SK-N-SH treated with all-trans-retinoic acid at 6 μM for 48 hours (cell line): ENCODE data around the gene MALRD1.
"Not testable (repeated sequence)": the region's sequence is repeated elsewhere in the genome, so short reads cannot be mapped to it uniquely, and the experiment has no call there.

Experiments used
- ATAC-seq: fragments of 200-7000 bp; cut with Tn5 transposase; 3 replicates; pipeline ENCODE4 v1.9.1; 2020; ENCODE audit warnings: mild to moderate bottlenecking, moderate library complexity
- ARNTL ChIP-seq: fragments of 450-650 bp; formaldehyde crosslinking; IDR thresholded peaks from 2 replicates; pipeline ENCODE4 v1.5.0; 2020; ENCODE audit warnings: low read depth, mild to moderate bottlenecking, moderate library complexity, borderline replicate concordance
- BACH2 ChIP-seq: fragments of 250-450 bp; sonication (Bioruptor Pico); IDR thresholded peaks from 2 replicates; pipeline ENCODE4 v1.9.0; 2021; ENCODE audit warnings: mild to moderate bottlenecking, borderline replicate concordance
- CSDC2 ChIP-seq: fragments of 250-450 bp; sonication (Bioruptor Pico); IDR thresholded peaks from 2 replicates; pipeline ENCODE4 v1.5.0; 2020; ENCODE audit warnings: mild to moderate bottlenecking, moderate library complexity
- ESRRG ChIP-seq: fragments of 250-450 bp; sonication (Bioruptor Pico); IDR thresholded peaks from 2 replicates; pipeline ENCODE4 v1.6.1; 2021; ENCODE audit warnings: mild to moderate bottlenecking
- GLIS3 ChIP-seq: fragments of 250-450 bp; sonication (Bioruptor Pico); IDR thresholded peaks from 2 replicates; pipeline ENCODE4 v1.5.0; 2020; ENCODE audit warnings: mild to moderate bottlenecking, moderate library complexity
- ISL1 ChIP-seq: fragments of 250-450 bp; sonication (Bioruptor Pico); IDR thresholded peaks from 2 replicates; pipeline ENCODE4 v2.1.2; 2022; ENCODE audit warnings: mild to moderate bottlenecking, moderate library complexity
- OSR1 ChIP-seq: fragments of 250-450 bp; sonication (Bioruptor Pico); IDR thresholded peaks from 2 replicates; pipeline ENCODE4 v1.8.0; 2022; ENCODE audit warnings: moderate library complexity, mild to moderate bottlenecking, inconsistent platforms
- PPARA ChIP-seq: fragments of 250-450 bp; sonication (Bioruptor Pico); IDR thresholded peaks from 2 replicates; pipeline ENCODE4 v1.5.0; 2020; ENCODE audit warnings: mild to moderate bottlenecking, borderline replicate concordance
- TCF4 ChIP-seq: fragments of 250-450 bp; sonication (Bioruptor Pico); IDR thresholded peaks from 2 replicates; pipeline ENCODE4 v1.8.0; 2021; ENCODE audit warnings: mild to moderate bottlenecking, moderate library complexity, borderline replicate concordance
- TOX ChIP-seq: fragments of 250-450 bp; sonication (Bioruptor Pico); IDR thresholded peaks from 2 replicates; pipeline ENCODE4 v1.8.0; 2021; ENCODE audit warnings: mild to moderate bottlenecking, moderate library complexity, borderline replicate concordance
- ZC3H10 ChIP-seq: fragments of 250-450 bp; sonication (Bioruptor Pico); IDR thresholded peaks from 2 replicates; pipeline ENCODE4 v1.5.1; 2021; ENCODE audit warnings: mild to moderate bottlenecking, moderate library complexity
- ZFP3 ChIP-seq: fragments of 250-450 bp; sonication (Bioruptor Pico); IDR thresholded peaks from 2 replicates; pipeline ENCODE4 v1.5.0; 2020; ENCODE audit warnings: mild to moderate bottlenecking, moderate library complexity
- ZFP30 ChIP-seq: fragments of 450-650 bp; formaldehyde crosslinking; IDR thresholded peaks from 2 replicates; pipeline ENCODE4 v1.5.0; 2022; ENCODE audit warnings: mild to moderate bottlenecking, moderate library complexity
- ZNF565 ChIP-seq: fragments of 450-650 bp; formaldehyde crosslinking; conservative IDR thresholded peaks from 2 replicates; pipeline ENCODE4 v1.5.0; 2020; ENCODE audit warnings: low read depth, mild to moderate bottlenecking, moderate library complexity
- ZNF70 ChIP-seq: fragments of 450-650 bp; formaldehyde crosslinking; IDR thresholded peaks from 2 replicates; pipeline ENCODE4 v1.5.0; 2020; ENCODE audit warnings: mild to moderate bottlenecking, moderate library complexity
- ZNF8 ChIP-seq: fragments of 450-650 bp; formaldehyde crosslinking; IDR thresholded peaks from 2 replicates; pipeline ENCODE4 v1.5.0; 2020; ENCODE audit warnings: mild to moderate bottlenecking, moderate library complexity
- TF ChIP-seq, protein P1 (sequence below): fragments of 250-450 bp; sonication (Bioruptor Pico); IDR thresholded peaks from 2 replicates; pipeline ENCODE4 v1.8.0; 2020; ENCODE audit warnings: mild to moderate bottlenecking, moderate library complexity, borderline replicate concordance
- TF ChIP-seq, protein P2 (sequence below): fragments of 250-450 bp; sonication (Bioruptor Pico); IDR thresholded peaks from 2 replicates; pipeline ENCODE4 v1.8.0; 2021; ENCODE audit warnings: low read depth, mild to moderate bottlenecking, moderate library complexity, borderline replicate concordance
- TF ChIP-seq, protein P3 (sequence below): fragments of 250-450 bp; sonication (Bioruptor Pico); IDR thresholded peaks from 2 replicates; pipeline ENCODE4 v1.5.1; 2021; ENCODE audit warnings: mild to moderate bottlenecking, moderate library complexity

MALRD1 gene

DNA sequence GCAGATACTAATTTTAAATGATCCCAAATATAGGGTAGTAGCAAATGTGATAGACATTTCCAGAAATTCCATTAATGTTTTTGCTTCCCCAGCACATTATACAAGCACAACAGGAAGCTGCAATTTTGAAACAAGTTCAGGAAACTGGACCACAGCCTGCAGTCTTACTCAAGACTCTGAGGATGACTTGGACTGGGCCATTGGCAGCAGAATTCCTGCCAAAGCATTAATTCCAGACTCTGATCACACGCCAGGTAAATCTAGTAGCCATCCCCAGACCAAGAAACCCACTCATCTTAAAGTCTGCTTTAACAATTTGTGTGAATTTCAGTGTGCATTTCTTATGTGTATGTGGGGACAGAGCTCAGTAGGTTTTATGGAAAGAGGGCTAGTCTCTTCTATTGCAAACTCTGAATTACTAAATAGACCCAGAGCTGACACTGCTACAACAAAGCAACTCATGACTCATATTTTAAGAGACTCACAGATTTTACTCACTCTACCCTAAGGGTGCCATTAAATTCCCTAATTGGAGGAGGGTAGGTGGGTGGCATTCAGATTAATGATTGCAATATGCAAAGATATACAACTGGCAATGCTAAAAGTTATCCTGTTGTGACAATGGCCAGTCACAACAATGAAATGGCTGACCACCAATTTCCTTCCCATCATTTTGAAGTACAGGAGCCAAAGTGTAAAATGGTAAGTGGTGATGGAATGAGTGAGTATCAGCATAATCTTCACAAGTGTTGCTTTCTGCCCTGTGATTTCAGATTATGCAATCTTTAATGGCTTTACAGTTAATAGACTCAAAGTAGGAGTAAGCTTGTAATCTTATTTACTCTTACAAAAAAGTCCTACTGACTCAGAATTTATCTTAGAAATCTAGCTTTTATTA, 450.0 kb downstream of the MALRD1 start:
- TF ChIP-seq ZNF70 (CRISPR knock-in tag): no peak
- TF ChIP-seq BACH2: no peak
- TF ChIP-seq ESRRG (CRISPR knock-in tag): no peak
- TF ChIP-seq ISL1 (CRISPR knock-in tag): 0 out of 2 replicates have a peak, but pooled peaks have one; percentile 34
- TF ChIP-seq, all 23 proteins: peak for 1
- ATAC-seq: no peak

DNA sequence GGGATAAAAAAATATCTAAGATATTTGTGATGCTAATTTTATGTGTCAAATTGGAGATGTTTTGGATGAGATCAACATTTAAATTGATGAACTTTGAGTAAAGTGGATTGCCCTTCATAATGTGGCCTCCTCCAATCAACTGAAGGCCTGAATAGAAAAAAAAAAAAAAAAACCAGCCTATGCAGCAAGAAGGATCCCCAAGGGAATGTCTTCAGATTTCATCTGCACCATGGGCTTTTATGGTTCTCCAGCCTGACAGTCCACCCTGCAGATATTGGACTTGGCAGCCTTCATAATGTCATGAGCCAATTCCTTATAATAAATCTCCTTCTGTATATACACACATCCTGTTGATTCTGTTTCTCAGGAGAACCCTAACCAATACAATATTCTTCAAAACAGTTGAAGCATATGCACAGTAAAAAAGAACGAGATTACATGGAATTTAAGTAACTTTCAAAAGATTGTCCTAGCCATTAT, 450.7 kb downstream of the MALRD1 start:
- ATAC-seq: no peak
- TF ChIP-seq ISL1 (CRISPR knock-in tag) (no peak), ZNF8 (CRISPR knock-in tag) (no peak), PPARA (CRISPR knock-in tag) (no peak), TCF4 (CRISPR knock-in tag) (no peak)

DNA sequence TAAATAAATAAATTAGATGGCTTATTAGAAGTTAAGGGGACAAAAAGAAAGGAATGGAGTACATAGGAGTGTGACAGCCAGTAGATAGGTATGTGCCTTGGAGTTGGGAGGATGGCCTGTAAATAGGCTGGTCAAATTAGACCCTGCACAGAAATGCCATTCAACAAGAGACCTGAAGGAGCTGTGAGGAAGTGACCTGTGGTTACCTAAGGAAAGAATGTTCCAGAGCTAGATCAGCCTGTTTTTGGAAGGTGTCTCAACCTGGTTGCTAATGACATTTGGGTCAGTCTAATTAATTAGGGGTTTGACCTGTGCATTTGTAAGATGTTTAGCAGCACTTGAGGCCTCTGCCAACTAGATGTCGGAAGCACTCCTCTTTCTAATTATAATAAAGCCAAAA, 452.4 kb downstream of the MALRD1 start:
- no peak for TF ChIP-seq OSR1 (CRISPR knock-in tag)
- TF ChIP-seq TOX (CRISPR knock-in tag): no peak
- no peak for TF ChIP-seq ZFP30 (CRISPR knock-in tag)
- no peak for TF ChIP-seq CSDC2 (CRISPR knock-in tag)
- TF ChIP-seq ZNF8 (CRISPR knock-in tag): no peak
- TF ChIP-seq, protein P1, sequence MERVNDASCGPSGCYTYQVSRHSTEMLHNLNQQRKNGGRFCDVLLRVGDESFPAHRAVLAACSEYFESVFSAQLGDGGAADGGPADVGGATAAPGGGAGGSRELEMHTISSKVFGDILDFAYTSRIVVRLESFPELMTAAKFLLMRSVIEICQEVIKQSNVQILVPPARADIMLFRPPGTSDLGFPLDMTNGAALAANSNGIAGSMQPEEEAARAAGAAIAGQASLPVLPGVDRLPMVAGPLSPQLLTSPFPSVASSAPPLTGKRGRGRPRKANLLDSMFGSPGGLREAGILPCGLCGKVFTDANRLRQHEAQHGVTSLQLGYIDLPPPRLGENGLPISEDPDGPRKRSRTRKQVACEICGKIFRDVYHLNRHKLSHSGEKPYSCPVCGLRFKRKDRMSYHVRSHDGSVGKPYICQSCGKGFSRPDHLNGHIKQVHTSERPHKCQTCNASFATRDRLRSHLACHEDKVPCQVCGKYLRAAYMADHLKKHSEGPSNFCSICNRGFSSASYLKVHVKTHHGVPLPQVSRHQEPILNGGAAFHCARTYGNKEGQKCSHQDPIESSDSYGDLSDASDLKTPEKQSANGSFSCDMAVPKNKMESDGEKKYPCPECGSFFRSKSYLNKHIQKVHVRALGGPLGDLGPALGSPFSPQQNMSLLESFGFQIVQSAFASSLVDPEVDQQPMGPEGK (CRISPR knock-in tag): no peak
- TF ChIP-seq, protein P2, sequence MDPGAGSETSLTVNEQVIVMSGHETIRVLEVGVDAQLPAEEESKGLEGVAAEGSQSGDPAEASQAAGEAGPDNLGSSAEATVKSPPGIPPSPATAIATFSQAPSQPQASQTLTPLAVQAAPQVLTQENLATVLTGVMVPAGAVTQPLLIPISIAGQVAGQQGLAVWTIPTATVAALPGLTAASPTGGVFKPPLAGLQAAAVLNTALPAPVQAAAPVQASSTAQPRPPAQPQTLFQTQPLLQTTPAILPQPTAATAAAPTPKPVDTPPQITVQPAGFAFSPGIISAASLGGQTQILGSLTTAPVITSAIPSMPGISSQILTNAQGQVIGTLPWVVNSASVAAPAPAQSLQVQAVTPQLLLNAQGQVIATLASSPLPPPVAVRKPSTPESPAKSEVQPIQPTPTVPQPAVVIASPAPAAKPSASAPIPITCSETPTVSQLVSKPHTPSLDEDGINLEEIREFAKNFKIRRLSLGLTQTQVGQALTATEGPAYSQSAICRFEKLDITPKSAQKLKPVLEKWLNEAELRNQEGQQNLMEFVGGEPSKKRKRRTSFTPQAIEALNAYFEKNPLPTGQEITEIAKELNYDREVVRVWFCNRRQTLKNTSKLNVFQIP (CRISPR knock-in tag): no peak
- TF ChIP-seq ZC3H10: no peak
- no peak for TF ChIP-seq ZNF70 (CRISPR knock-in tag)
- no peak for TF ChIP-seq GLIS3 (CRISPR knock-in tag)
- TF ChIP-seq, protein P3, sequence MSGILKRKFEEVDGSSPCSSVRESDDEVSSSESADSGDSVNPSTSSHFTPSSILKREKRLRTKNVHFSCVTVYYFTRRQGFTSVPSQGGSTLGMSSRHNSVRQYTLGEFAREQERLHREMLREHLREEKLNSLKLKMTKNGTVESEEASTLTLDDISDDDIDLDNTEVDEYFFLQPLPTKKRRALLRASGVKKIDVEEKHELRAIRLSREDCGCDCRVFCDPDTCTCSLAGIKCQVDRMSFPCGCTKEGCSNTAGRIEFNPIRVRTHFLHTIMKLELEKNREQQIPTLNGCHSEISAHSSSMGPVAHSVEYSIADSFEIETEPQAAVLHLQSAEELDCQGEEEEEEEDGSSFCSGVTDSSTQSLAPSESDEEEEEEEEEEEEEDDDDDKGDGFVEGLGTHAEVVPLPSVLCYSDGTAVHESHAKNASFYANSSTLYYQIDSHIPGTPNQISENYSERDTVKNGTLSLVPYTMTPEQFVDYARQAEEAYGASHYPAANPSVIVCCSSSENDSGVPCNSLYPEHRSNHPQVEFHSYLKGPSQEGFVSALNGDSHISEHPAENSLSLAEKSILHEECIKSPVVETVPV (CRISPR knock-in tag): no peak
- TF ChIP-seq TCF4 (CRISPR knock-in tag): no peak
- no peak for TF ChIP-seq ARNTL (CRISPR knock-in tag)
- no peak for TF ChIP-seq ISL1 (CRISPR knock-in tag)
- no peak for TF ChIP-seq PPARA (CRISPR knock-in tag)
- no peak for ATAC-seq

DNA sequence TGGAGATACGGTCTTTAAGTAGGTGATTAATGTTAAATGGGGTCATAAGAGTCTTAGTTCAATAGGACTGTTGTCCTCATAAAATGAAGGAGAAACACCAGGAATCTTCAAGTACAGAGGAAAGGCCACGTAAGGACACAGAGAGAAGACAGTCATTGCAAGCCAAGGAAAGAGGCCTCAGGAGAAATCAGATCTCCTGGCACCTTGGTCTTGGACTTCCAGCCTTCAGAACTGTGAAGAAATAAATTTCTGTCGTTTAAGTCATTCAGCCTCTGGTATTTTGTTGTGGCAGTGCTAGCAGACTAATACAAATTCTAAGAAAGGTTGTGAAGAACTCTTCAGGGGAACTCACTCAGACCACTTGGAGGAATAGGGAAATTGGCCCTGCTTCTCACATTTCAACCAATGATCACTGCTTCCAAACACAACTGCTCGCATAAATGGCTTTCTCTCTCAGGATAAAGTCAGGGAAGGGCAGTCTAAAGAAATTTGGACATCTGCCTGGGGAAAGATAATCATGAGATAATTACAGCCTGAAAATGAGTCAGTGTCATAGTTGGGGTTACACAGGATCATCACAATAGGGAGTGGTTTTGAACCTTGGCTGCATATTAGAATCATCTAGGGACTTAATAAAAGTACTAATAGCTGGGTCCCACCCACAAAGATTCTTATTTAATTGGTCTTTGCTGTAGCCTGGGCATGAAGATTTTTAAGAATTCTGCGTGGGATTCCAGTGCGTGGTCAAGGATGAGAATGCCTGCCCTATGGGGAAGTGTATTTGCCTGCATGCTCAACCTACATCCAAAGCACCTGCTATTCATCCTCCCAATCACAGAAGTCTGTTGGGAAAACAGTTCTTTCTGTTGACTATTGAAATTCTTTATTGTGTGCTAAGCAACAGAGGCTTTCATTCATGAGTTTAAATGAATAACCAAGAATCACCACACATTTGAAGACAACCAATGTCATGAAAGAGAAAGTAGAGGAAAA, 457.0 kb downstream of the MALRD1 start:
- no peak for ATAC-seq
- no peak for TF ChIP-seq GLIS3 (CRISPR knock-in tag)
- no peak for TF ChIP-seq ZFP3 (CRISPR knock-in tag)
- TF ChIP-seq TCF4 (CRISPR knock-in tag): no peak
- no peak for TF ChIP-seq ESRRG (CRISPR knock-in tag)
- TF ChIP-seq TOX (CRISPR knock-in tag): no peak
- TF ChIP-seq PPARA (CRISPR knock-in tag): no peak
- no peak for TF ChIP-seq ZC3H10
- TF ChIP-seq, protein P1 (CRISPR knock-in tag): no peak
- TF ChIP-seq, protein P2 (CRISPR knock-in tag): no peak
- TF ChIP-seq ZNF70 (CRISPR knock-in tag): no peak
- no peak for TF ChIP-seq ARNTL (CRISPR knock-in tag)
- TF ChIP-seq OSR1 (CRISPR knock-in tag): no peak
- no peak for TF ChIP-seq ZFP30 (CRISPR knock-in tag)
- no peak for TF ChIP-seq ZNF8 (CRISPR knock-in tag)
- TF ChIP-seq ZNF565: no peak
- TF ChIP-seq ISL1 (CRISPR knock-in tag): no peak

DNA sequence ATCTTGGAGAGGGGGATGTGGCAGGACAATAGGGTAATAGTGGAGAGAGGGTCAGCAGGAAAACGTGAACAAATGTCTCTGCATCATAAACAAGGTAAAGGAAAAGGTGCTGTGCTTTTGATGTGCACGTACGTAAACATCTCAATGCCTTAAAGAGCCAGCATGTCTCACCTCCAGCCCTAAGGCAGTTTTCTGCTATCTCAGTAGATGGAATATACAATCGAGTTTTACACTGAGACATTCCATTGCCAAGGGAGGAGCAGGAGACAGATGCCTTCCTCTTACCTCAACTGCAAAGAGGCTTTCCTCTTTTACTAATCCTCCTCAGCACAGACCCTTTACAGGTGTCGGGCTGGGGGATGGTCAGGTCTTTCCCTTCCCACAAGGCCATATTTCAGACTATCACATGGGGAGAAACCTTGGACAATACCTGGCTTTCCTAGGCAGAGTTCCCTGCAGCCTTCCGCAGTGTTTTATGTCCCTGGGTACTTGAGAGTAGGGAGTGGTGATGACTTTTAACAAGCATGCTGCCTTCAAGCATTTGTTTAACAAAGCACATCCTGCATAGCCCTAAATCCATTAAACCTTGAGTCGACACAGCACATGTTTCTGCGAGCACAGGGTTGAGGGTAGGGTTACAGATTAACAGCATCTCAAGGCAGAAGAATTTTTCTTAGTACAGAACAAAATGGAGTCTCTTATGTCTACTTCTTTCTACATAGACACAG, 461.6 kb downstream of the MALRD1 start:
- not testable (repeated sequence) for ATAC-seq
